ENCODE measurements around the gene TTC1.

Gene TTC1

GRCh38 chr5:160071916-160072315 is 63.0 kb downstream of the TTC1 start:
- H3K4me1 ChIP-seq: peaks cover 8% of the 10 kb centered on the region
- no peak overlapping the region for H3K4me3 ChIP-seq (ENCODE audit: low read depth, low read length)
- no peaks in the 10 kb centered on the region for H3K27me3 ChIP-seq
- peaks cover 2% of the 10 kb centered on the region; the same call in 1 of the 2 replicates for H3K36me3 ChIP-seq
- TF ChIP-seq, protein P1, sequence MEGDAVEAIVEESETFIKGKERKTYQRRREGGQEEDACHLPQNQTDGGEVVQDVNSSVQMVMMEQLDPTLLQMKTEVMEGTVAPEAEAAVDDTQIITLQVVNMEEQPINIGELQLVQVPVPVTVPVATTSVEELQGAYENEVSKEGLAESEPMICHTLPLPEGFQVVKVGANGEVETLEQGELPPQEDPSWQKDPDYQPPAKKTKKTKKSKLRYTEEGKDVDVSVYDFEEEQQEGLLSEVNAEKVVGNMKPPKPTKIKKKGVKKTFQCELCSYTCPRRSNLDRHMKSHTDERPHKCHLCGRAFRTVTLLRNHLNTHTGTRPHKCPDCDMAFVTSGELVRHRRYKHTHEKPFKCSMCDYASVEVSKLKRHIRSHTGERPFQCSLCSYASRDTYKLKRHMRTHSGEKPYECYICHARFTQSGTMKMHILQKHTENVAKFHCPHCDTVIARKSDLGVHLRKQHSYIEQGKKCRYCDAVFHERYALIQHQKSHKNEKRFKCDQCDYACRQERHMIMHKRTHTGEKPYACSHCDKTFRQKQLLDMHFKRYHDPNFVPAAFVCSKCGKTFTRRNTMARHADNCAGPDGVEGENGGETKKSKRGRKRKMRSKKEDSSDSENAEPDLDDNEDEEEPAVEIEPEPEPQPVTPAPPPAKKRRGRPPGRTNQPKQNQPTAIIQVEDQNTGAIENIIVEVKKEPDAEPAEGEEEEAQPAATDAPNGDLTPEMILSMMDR (IDR thresholded peaks at IDR 0.05; ENCODE audit: low read depth, low read length): no peak
- no peak for DNase-seq
- H3K9me3 ChIP-seq: no peaks in the 10 kb centered on the region

DNA sequence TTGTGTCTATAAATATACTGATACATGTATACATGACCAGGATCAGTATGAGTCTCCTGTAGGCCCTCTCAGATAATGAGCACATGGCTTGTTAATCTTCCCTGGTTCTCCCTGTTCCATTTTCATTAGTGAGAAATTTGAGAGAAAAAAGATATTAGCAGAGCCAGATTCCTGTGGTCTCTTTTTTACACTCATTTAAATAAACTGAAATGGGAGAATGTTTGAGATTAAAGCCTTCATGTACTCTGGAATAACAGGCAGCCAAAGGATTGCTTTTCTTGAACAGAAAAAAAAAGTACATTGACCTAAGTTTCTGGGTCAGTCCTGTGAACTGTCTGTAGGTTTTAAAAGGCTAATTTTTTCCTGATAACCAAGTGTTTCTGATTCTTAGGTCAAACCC is 66.1 kb downstream of the TTC1 start:
- Histone ChIP-seq H3K4me3 (ENCODE audit: low read depth, low read length) (no peak overlapping the region), H3K4me1 (peaks cover 8% of the 10 kb centered on the region), H3K9me3 (no peaks in the 10 kb centered on the region), H3K36me3 (peaks cover 10% of the 10 kb centered on the region; the same call in 1 of the 2 replicates), H3K27me3 (no peaks in the 10 kb centered on the region)
- DNase-seq: no peak
- TF ChIP-seq, protein P1 (IDR thresholded peaks at IDR 0.05; ENCODE audit: low read depth, low read length): no peak

- Histone ChIP-seq H3K9me3 (no peaks in the 10 kb centered on the region), H3K4me1 (peaks cover under 1% of the 10 kb centered on the region), H3K4me3 (ENCODE audit: low read depth, low read length) (no peak overlapping the region), H3K27me3 (no peaks in the 10 kb centered on the region), H3K36me3 (peaks cover 10% of the 10 kb centered on the region; the same call in 1 of the 2 replicates)
- TF ChIP-seq, protein P1 (IDR thresholded peaks at IDR 0.05; ENCODE audit: low read depth, low read length): no peak
- no peak for DNase-seq
Measured at GRCh38 chr5:160076997-160077396, 68.1 kb downstream of the TTC1 start.

DNA sequence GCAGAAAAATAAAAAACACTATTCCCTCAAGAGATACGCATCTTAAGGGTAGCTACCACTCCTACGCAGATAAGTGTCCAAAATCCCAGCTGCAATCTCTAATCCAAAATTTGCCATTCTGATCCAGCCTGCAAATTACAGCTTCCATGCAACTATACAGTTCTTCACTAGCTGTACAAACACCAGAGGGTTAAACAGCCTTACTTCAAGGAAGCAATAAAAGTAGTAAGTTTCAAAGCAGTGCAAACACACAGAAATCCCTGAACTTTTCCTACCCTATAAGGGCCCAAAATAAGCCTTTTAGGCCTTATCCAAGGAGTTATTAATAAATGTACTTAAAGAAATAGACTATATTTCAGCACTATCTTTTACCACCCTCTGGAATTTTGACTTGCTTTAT is 70.8 kb downstream of the TTC1 start:
- no peaks in the 10 kb centered on the region for H3K27me3 ChIP-seq
- H3K4me1 ChIP-seq: no peaks in the 10 kb centered on the region
- DNase-seq: no peak
- peaks cover 10% of the 10 kb centered on the region; the same call in 1 of the 2 replicates for H3K36me3 ChIP-seq
- no peaks in the 10 kb centered on the region for H3K9me3 ChIP-seq
- TF ChIP-seq, protein P1 (IDR thresholded peaks at IDR 0.05; ENCODE audit: low read depth, low read length): no peak
- H3K4me3 ChIP-seq (ENCODE audit: low read depth, low read length): no peak overlapping the region

GRCh38 chr5:160081495-160081894 is 72.6 kb downstream of the TTC1 start:
- Histone ChIP-seq H3K4me3 (ENCODE audit: low read depth, low read length) (no peak overlapping the region), H3K36me3 (peaks cover 10% of the 10 kb centered on the region; the same call in 1 of the 2 replicates), H3K9me3 (no peaks in the 10 kb centered on the region), H3K4me1 (no peaks in the 10 kb centered on the region), H3K27me3 (no peaks in the 10 kb centered on the region)
- DNase-seq: no peak
- TF ChIP-seq, protein P1 (IDR thresholded peaks at IDR 0.05; ENCODE audit: low read depth, low read length): no peak

DNA sequence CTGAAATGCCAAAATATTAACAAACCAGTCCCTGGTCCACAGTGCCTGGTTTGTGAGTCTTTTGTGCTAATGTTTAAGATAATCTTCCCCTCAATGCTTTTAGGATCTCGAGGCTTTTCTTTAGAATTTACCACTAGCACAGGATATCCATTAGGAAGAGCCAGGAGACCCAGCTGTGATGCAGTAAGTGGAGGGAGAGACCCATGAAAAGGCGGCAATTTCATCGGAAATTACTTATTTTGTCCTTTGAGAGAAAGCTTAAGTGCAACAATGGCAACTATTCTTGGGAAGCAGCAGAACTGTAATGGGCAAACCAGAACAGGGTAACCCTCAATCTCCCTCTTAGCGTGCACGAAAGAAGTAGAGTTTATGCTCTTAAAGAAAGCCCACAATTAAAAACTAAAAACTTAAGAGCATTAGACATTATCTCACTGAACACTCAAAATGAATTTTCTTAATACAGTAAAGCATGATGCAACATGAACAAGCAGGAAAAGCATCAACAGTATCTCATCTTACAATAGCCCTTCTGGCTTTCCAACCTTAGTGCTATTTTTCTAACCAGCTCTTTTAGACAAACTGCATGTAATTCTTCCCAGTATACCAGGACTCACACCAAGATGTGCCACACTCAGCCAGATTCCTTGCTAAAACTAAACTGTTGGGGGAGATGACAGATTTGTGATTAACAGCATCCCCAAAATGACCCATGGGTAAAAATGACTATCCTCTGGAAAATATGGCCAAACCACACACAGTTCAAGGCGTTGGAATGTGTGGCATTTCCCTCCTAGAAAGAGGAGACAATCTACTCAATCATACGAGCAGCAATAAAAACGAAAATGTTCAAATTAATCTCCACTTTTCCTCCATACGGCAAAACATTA is 73.9 kb downstream of the TTC1 start:
- TF ChIP-seq, protein P1 (IDR thresholded peaks at IDR 0.05; ENCODE audit: low read depth, low read length): no peak
- DNase-seq: no peak
- H3K9me3 ChIP-seq: no peaks in the 10 kb centered on the region
- no peak overlapping the region for H3K4me3 ChIP-seq (ENCODE audit: low read depth, low read length)
- no peaks in the 10 kb centered on the region for H3K27me3 ChIP-seq
- H3K4me1 ChIP-seq: no peaks in the 10 kb centered on the region
- 0 out of 2 replicates have a peak, but pooled peaks cover 3% of the 10 kb centered on the region for H3K36me3 ChIP-seq

All from BE2C (cell line).